HEK293T (cell line): Measurements from ENCODE around the gene PAX8.
A peak's percentile ranks its signal among the peaks of the same experiment; 100 is the strongest.

Source experiments
- CTCF ChIA-PET: fragments of 350-600 bp; formaldehyde crosslinking; extraction: SDS; loops from one replicate; lab custom pipeline; 2021; ENCODE audit warnings: antibody characterized with exemption, inconsistent platforms; lab: Yijun Ruan, JAX
- POLR2A ChIA-PET: fragments of 350-600 bp; formaldehyde crosslinking; extraction: SDS; loops from one replicate; lab custom pipeline; 2020; ENCODE audit warnings: antibody characterized with exemption, inconsistent platforms; lab: Yijun Ruan, JAX
- DNase-seq: peaks from one replicate; pipeline ENCODE4 v3.0.0; 2012; ENCODE audit warnings: mixed read lengths; ENCODE audit errors: extremely low spot score
- ARNT ChIP-seq: fragments of 450-650 bp; IDR thresholded peaks from 2 replicates; pipeline ENCODE4 v1.6.1; 2017; ENCODE audit warnings: mild to moderate bottlenecking
- BHLHE40 ChIP-seq: fragments of 450-650 bp; IDR thresholded peaks from 2 replicates; pipeline ENCODE4 v1.6.1; 2016; ENCODE audit warnings: mild to moderate bottlenecking, moderate library complexity, borderline replicate concordance
- CTBP1 ChIP-seq: fragments of 450-650 bp; IDR thresholded peaks from 2 replicates; pipeline ENCODE4 v1.6.1; 2016; ENCODE audit warnings: borderline replicate concordance
- ELF4 ChIP-seq: fragments of 450-650 bp; IDR thresholded peaks from 2 replicates; pipeline ENCODE4 v1.6.1; 2017; ENCODE audit warnings: antibody characterized with exemption
- FOXA1 ChIP-seq: fragments of 450-650 bp; IDR thresholded peaks from 2 replicates; pipeline ENCODE4 v1.6.1; 2016; ENCODE audit warnings: mild to moderate bottlenecking
- FOXK2 ChIP-seq: fragments of 450-650 bp; IDR thresholded peaks from 2 replicates; pipeline ENCODE4 v1.6.1; 2016; ENCODE audit warnings: mild to moderate bottlenecking
- FOXM1 ChIP-seq: fragments of 450-650 bp; IDR thresholded peaks from 2 replicates; pipeline ENCODE4 v1.6.1; 2017; ENCODE audit warnings: mild to moderate bottlenecking, borderline replicate concordance
- HDGF ChIP-seq: fragments of 450-650 bp; IDR thresholded peaks from 2 replicates; pipeline ENCODE4 v1.6.1; 2017; ENCODE audit warnings: antibody characterized with exemption, borderline replicate concordance
- L3MBTL2 ChIP-seq: fragments of 450-650 bp; conservative IDR thresholded peaks from 2 replicates; pipeline ENCODE4 v1.6.1; 2016; ENCODE audit warnings: mild to moderate bottlenecking
- LEF1 ChIP-seq: fragments of 450-650 bp; IDR thresholded peaks from 2 replicates; pipeline ENCODE4 v1.6.1; 2017; ENCODE audit warnings: mild to moderate bottlenecking, borderline replicate concordance
- NFRKB ChIP-seq: fragments of 450-650 bp; IDR thresholded peaks from 2 replicates; pipeline ENCODE4 v1.6.1; 2016; ENCODE audit warnings: mild to moderate bottlenecking, moderate library complexity
- SP1 ChIP-seq: fragments of 450-650 bp; IDR thresholded peaks from 2 replicates; pipeline ENCODE4 v1.6.1; 2017
- SUZ12 ChIP-seq: fragments of 450-650 bp; IDR thresholded peaks from 2 replicates; pipeline ENCODE4 v1.6.1; 2016; ENCODE audit warnings: mild to moderate bottlenecking
- TARDBP ChIP-seq: fragments of 450-650 bp; IDR thresholded peaks from 2 replicates; pipeline ENCODE4 v1.6.1; 2016
- ZNF384 ChIP-seq: fragments of 450-650 bp; IDR thresholded peaks from 2 replicates; pipeline ENCODE4 v1.6.1; 2016
- TF ChIP-seq, protein P1 (sequence below): fragments of 450-650 bp; IDR thresholded peaks from 2 replicates; pipeline ENCODE4 v1.6.1; 2016

Gene PAX8

GRCh38 chr2:113255140-113256070 lies 23.3 kb downstream of the PAX8 start:
- ChIA-PET POLR2A (no interaction called here), CTCF (interaction anchor here (0.6 kb wide), 1 partner anchor 130 kb away, joined by 3 read pairs; no protein-coding TSS in a partner anchor)
- DNase-seq, result no peak
- TF ChIP-seq L3MBTL2, result no peak
- no peak for TF ChIP-seq CTBP1
- TF ChIP-seq BHLHE40, result no peak
- TF ChIP-seq SUZ12, result no peak
- TF ChIP-seq, protein P1, sequence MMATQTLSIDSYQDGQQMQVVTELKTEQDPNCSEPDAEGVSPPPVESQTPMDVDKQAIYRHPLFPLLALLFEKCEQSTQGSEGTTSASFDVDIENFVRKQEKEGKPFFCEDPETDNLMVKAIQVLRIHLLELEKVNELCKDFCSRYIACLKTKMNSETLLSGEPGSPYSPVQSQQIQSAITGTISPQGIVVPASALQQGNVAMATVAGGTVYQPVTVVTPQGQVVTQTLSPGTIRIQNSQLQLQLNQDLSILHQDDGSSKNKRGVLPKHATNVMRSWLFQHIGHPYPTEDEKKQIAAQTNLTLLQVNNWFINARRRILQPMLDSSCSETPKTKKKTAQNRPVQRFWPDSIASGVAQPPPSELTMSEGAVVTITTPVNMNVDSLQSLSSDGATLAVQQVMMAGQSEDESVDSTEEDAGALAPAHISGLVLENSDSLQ, result no peak
- TF ChIP-seq LEF1, result no peak
- no peak for TF ChIP-seq FOXA1

GRCh38 chr2:113253453-113253852 lies 25.3 kb downstream of the PAX8 start:
- POLR2A ChIA-PET, result no interaction called here
- CTCF ChIA-PET, result no interaction called here
- no peak for DNase-seq
- TF ChIP-seq FOXA1 (no peak), CTBP1 (no peak), SP1 (no peak), NFRKB (no peak), FOXM1 (no peak), ARNT (no peak), HDGF (no peak), ZNF384 (no peak), LEF1 (no peak), SUZ12 (no peak), TARDBP (no peak), FOXK2 (no peak), BHLHE40 (no peak)

GRCh38 chr2:113252047-113252590 lies 26.6 kb downstream of the PAX8 start:
- TF ChIP-seq FOXA1, result no peak
- TF ChIP-seq ARNT, result no peak
- TF ChIP-seq CTBP1, result no peak
- no peak for TF ChIP-seq LEF1
- no peak for TF ChIP-seq FOXM1
- no peak for TF ChIP-seq HDGF
- TF ChIP-seq, protein P1, result no peak
- ChIA-PET CTCF (no interaction called here), POLR2A (no interaction called here)
- DNase-seq, result no peak

- DNase-seq, result no peak
- TF ChIP-seq CTBP1 (no peak), NFRKB (no peak), ARNT (no peak), FOXM1 (no peak), FOXK2 (no peak), ZNF384 (no peak), LEF1 (no peak), FOXA1 (no peak), ELF4 (no peak)
- TF ChIP-seq, protein P1, result no peak
- ChIA-PET POLR2A (no interaction called here), CTCF (interaction anchor here (1.0 kb wide), 1 partner anchor 20 kb away, joined by 3 read pairs; no protein-coding TSS in a partner anchor)
Observed at GRCh38 chr2:113251118-113251517, 27.6 kb downstream of the PAX8 start.

DNA sequence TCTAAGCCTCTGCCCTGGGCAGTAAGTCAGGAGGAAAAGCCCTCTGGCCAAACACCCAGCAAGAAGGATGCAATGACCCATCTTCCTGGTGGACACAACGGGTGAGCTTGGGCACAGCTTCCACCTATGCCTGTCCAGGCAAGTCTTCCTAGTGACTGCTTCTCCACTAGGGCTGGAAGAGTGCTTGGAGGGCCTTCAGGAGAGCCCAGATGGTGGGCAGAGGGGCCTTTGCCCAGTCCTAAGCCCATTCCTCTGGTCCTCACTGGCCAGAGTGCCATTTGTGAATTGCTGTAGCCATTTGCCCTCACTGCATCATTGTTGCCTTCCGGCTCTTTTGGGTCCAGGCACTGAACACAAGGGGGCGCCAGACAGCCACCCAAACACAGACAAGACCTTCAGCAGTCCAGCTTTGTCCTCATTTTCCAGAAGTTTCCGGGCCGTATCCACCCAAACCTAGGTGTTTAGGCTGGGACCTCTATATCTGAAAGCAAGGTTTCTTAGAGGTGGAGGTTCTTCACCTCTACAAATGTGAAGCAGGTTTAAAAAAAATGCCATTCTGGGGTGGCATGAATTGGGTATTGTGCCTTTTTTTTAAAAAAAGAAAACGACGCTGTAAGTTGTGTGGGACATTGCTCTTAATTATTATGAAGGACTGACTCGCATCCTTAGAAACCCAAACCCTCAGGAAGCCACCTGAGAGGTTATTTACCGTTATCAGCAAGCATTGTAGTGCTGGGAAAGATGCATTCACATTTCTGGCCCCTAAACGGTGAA lies 29.5 kb downstream of the PAX8 start:
- DNase-seq, result peak; percentile 83
- ChIA-PET CTCF (interaction anchor here (0.6 to 2.0 kb wide), 13 partner anchors 9 to 141 kb away, joined by 3 to 9 read pairs (median 5); no protein-coding TSS in a partner anchor), POLR2A (no interaction called here)
- no peak for TF ChIP-seq NFRKB
- no peak for TF ChIP-seq CTBP1
- no peak for TF ChIP-seq LEF1
- TF ChIP-seq TARDBP, result no peak
- no peak for TF ChIP-seq HDGF
- TF ChIP-seq L3MBTL2, result no peak
- TF ChIP-seq FOXM1, result no peak
